Measurements from ENCODE around the gene SHROOM1.
"Not testable (repeated sequence)": the region's sequence is repeated elsewhere in the genome, so short reads cannot be mapped to it uniquely, and the experiment has no call there.

The SHROOM1 gene

GRCh38 chr5:132807163-132807838 lies 23.1 kb downstream of the SHROOM1 start:
- peak overlapping the region; percentile 67 for H3K27ac ChIP-seq
- TF ChIP-seq ZFX (IDR thresholded peaks at IDR 0.05; ENCODE audit: borderline replicate concordance) (no peak), CTCF (IDR thresholded peaks at IDR 0.05) (peak; percentile 80)

GRCh38 chr5:132806804-132807162 lies 23.7 kb downstream of the SHROOM1 start:
- H3K27ac ChIP-seq: peak overlapping the region; percentile 67

- H3K27ac ChIP-seq: not testable (repeated sequence)
Observed at GRCh38 chr5:132805872-132806271, 24.6 kb downstream of the SHROOM1 start.

- not testable (repeated sequence) for H3K27ac ChIP-seq
Observed at GRCh38 chr5:132804219-132804618, 26.2 kb downstream of the SHROOM1 start.

GRCh38 chr5:132802685-132803066 lies 27.8 kb downstream of the SHROOM1 start:
- not testable (repeated sequence) for H3K27ac ChIP-seq

- TF ChIP-seq ZFX (IDR thresholded peaks at IDR 0.05; ENCODE audit: borderline replicate concordance) (no peak), CTCF (IDR thresholded peaks at IDR 0.05) (0 out of 2 replicates have a peak, but pooled peaks have one; percentile 8)
- no peak overlapping the region for H3K27ac ChIP-seq
Observed at GRCh38 chr5:132802044-132802684, 28.3 kb downstream of the SHROOM1 start.

GRCh38 chr5:132800545-132800944 lies 29.9 kb downstream of the SHROOM1 start:
- H3K27ac ChIP-seq: no peak overlapping the region
- TF ChIP-seq CTCF (IDR thresholded peaks at IDR 0.05) (no peak), ZFX (IDR thresholded peaks at IDR 0.05; ENCODE audit: borderline replicate concordance) (no peak)

- H3K27ac ChIP-seq: no peak overlapping the region
- TF ChIP-seq CTCF (IDR thresholded peaks at IDR 0.05) (no peak), ZFX (IDR thresholded peaks at IDR 0.05; ENCODE audit: borderline replicate concordance) (no peak)
Observed at GRCh38 chr5:132799392-132799791, 31.1 kb downstream of the SHROOM1 start.

GRCh38 chr5:132797651-132798050 lies 32.8 kb downstream of the SHROOM1 start:
- no peak overlapping the region for H3K27ac ChIP-seq
- no peak for TF ChIP-seq CTCF (IDR thresholded peaks at IDR 0.05)
- no peak for TF ChIP-seq ZFX (IDR thresholded peaks at IDR 0.05; ENCODE audit: borderline replicate concordance)

All from 22Rv1 (cell line).